ENCODE results near the gene LEF1.

DNA sequence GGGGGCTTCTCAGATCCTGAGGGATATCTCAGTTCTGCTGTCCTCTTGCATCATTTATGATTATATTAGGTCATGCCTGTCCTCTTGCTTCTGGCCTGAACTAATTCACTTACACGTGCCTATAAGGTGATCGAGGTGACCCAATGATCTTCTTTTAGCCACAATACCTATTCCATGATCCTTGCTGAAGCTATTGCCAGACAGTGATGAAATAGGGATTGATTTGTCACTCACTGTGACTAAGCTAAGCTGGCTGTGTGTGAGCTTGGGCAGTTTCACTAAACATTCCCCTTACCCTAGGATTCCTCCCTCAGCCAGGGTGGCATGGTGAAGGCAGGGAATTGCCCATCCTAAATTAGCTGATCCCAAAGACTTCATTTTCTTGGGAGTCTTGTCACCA, 160.0 kb downstream of the LEF1 start:
- TF ChIP-seq TCF12 (IDR thresholded peaks at IDR 0.05; ENCODE audit: low read depth, low read length): no peak
- TF ChIP-seq, protein P1, sequence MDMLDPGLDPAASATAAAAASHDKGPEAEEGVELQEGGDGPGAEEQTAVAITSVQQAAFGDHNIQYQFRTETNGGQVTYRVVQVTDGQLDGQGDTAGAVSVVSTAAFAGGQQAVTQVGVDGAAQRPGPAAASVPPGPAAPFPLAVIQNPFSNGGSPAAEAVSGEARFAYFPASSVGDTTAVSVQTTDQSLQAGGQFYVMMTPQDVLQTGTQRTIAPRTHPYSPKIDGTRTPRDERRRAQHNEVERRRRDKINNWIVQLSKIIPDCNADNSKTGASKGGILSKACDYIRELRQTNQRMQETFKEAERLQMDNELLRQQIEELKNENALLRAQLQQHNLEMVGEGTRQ (IDR thresholded peaks at IDR 0.05; ENCODE audit: low read length): no peak
- TF ChIP-seq, protein P2, sequence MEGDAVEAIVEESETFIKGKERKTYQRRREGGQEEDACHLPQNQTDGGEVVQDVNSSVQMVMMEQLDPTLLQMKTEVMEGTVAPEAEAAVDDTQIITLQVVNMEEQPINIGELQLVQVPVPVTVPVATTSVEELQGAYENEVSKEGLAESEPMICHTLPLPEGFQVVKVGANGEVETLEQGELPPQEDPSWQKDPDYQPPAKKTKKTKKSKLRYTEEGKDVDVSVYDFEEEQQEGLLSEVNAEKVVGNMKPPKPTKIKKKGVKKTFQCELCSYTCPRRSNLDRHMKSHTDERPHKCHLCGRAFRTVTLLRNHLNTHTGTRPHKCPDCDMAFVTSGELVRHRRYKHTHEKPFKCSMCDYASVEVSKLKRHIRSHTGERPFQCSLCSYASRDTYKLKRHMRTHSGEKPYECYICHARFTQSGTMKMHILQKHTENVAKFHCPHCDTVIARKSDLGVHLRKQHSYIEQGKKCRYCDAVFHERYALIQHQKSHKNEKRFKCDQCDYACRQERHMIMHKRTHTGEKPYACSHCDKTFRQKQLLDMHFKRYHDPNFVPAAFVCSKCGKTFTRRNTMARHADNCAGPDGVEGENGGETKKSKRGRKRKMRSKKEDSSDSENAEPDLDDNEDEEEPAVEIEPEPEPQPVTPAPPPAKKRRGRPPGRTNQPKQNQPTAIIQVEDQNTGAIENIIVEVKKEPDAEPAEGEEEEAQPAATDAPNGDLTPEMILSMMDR (IDR thresholded peaks at IDR 0.05; ENCODE audit: control extremely low read depth in 1 of 3, insufficient read depth in 1 of 3, low read depth in 1 of 3, low read length in 3 of 3): no peak
- no peak for TF ChIP-seq POLR2A (IDR thresholded peaks at IDR 0.05; ENCODE audit: control extremely low read depth in 1 of 2, low read depth in 2 of 2, low read length in 2 of 2)

All from H1 (cell line).